Gastrocnemius medialis (tissue), 4 donors: ENCODE data around the gene CFAP52.
"Not testable (repeated sequence)": the region's sequence is repeated elsewhere in the genome, so short reads cannot be mapped to it uniquely, and the experiment has no call there.

ENCODE experiments used
- POLR2A ChIP-seq, 2 donors: fragments of 450-650 bp; IDR thresholded peaks; one replicate each; pipeline ENCODE4 v1.6.1; 2017; ENCODE audit warnings: antibody characterized with exemption in 2 of 2, mild to moderate bottlenecking in 2 of 2, moderate library complexity in 2 of 2
- TF ChIP-seq, protein P1 (sequence below), 5 experiments: fragments of 450-650 bp in 3 of 5; fragments of 200-600 bp in 2 of 5; sonication (generic) in 2 of 5; IDR thresholded peaks in 4 of 5; conservative IDR thresholded peaks in 1 of 5; 1 replicate in 4 of 5; 2 replicates in 1 of 5; pipeline ENCODE4 v1.5.1; 2016 to 2019; ENCODE audit warnings: antibody characterized with exemption in 5 of 5, mild to moderate bottlenecking in 3 of 5, moderate library complexity in 3 of 5

GRCh38 chr17:9566739-9567138 lies 9.7 kb upstream of the CFAP52 start:
- not testable (repeated sequence) for TF ChIP-seq POLR2A (IDR thresholded peaks at IDR 0.05)
- TF ChIP-seq, protein P1, sequence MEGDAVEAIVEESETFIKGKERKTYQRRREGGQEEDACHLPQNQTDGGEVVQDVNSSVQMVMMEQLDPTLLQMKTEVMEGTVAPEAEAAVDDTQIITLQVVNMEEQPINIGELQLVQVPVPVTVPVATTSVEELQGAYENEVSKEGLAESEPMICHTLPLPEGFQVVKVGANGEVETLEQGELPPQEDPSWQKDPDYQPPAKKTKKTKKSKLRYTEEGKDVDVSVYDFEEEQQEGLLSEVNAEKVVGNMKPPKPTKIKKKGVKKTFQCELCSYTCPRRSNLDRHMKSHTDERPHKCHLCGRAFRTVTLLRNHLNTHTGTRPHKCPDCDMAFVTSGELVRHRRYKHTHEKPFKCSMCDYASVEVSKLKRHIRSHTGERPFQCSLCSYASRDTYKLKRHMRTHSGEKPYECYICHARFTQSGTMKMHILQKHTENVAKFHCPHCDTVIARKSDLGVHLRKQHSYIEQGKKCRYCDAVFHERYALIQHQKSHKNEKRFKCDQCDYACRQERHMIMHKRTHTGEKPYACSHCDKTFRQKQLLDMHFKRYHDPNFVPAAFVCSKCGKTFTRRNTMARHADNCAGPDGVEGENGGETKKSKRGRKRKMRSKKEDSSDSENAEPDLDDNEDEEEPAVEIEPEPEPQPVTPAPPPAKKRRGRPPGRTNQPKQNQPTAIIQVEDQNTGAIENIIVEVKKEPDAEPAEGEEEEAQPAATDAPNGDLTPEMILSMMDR (IDR thresholded peaks at IDR 0.05 in 4 of 5, conservative IDR thresholded peaks at IDR 0.05 in 1 of 5) = not testable (repeated sequence)
